ENCODE data around the gene RAB7B. TPM values are rescaled to one million over a fixed set of nuclear protein-coding genes. Genes with fewer than 3 reads are reported as not detected.

The RAB7B gene
- total RNA-seq, 1 donor from 2014 or later = not detected

DNA sequence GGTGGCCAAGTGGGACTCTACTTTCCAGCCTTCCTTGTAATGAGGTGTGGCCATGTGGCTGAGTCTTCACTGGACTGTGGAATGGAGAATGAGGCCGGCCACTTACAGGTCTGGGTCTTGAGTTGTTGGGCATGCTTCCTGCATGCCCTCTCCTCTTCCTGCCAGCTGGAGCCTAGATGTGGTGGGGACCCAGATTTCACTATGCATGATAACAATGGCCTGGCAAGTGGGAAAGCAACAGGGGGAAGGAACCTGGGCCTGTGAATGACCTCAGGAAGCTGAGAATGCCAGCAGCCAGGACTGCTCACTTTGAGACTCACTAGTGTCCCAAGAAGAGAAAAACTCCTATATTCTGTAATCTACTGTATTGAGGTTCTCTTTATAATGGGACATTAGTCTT lies 51.4 kb downstream of the RAB7B start:
- Mint-ChIP-seq H3K27ac (no peak overlapping the region), H3K27me3 (peaks cover 21% of the 10 kb centered on the region), H3K36me3 (ENCODE audit: insufficient read depth) (no peaks in the 10 kb centered on the region), H3K4me3 (ENCODE audit: low read depth) (no peak overlapping the region), H3K9me3 (ENCODE audit: low read depth) (no peaks in the 10 kb centered on the region), H3K4me1 (ENCODE audit: low read depth) (peaks cover 5% of the 10 kb centered on the region)
- DNase-seq (ENCODE audit: low spot score, unreplicated experiment) = no peak
- TF ChIP-seq, protein P1, sequence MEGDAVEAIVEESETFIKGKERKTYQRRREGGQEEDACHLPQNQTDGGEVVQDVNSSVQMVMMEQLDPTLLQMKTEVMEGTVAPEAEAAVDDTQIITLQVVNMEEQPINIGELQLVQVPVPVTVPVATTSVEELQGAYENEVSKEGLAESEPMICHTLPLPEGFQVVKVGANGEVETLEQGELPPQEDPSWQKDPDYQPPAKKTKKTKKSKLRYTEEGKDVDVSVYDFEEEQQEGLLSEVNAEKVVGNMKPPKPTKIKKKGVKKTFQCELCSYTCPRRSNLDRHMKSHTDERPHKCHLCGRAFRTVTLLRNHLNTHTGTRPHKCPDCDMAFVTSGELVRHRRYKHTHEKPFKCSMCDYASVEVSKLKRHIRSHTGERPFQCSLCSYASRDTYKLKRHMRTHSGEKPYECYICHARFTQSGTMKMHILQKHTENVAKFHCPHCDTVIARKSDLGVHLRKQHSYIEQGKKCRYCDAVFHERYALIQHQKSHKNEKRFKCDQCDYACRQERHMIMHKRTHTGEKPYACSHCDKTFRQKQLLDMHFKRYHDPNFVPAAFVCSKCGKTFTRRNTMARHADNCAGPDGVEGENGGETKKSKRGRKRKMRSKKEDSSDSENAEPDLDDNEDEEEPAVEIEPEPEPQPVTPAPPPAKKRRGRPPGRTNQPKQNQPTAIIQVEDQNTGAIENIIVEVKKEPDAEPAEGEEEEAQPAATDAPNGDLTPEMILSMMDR (IDR thresholded peaks at IDR 0.05; ENCODE audit: unreplicated experiment) = no peak

DNA sequence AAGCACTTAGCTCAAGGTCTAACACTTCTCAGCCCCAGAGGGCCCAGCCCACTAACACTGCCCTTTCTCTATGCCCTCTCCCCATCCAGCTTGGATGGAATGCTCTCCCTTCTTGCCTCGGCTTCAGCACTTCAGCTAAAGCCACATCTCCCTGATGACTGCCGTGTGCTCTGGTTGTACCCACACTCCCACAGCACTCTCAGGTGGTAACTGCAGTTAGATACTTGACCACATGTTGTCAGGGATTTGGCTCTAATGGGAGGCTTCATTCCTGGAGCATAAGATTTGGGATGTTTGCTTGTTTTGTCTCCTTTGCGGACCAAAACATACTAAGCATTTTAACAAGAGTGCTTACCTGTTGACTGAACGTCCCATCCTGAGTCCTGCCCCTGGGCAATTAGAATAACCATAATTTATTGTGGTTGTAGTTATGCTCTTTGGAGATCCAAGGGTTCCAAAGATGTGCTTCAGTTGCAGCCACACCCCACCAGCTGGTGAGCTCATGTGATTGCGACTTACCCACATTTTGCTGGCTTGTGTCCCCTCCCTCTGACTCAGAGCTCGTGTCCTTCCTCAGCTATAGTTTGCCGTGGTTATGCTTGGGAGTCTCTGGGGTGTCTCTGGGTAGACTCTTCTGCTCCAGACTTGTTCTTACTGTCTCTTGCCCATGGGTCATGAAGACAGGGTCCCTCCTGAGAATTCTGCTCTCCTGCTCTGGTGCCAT lies 52.2 kb downstream of the RAB7B start:
- TF ChIP-seq, protein P1 (IDR thresholded peaks at IDR 0.05; ENCODE audit: unreplicated experiment) = no peak
- Mint-ChIP-seq H3K9me3 (ENCODE audit: low read depth) (no peaks in the 10 kb centered on the region), H3K4me3 (ENCODE audit: low read depth) (no peak overlapping the region), H3K27ac (no peak overlapping the region), H3K4me1 (ENCODE audit: low read depth) (peaks cover 5% of the 10 kb centered on the region), H3K27me3 (peaks cover 24% of the 10 kb centered on the region), H3K36me3 (ENCODE audit: insufficient read depth) (no peaks in the 10 kb centered on the region)
- DNase-seq (ENCODE audit: low spot score, unreplicated experiment) = no peak

DNA sequence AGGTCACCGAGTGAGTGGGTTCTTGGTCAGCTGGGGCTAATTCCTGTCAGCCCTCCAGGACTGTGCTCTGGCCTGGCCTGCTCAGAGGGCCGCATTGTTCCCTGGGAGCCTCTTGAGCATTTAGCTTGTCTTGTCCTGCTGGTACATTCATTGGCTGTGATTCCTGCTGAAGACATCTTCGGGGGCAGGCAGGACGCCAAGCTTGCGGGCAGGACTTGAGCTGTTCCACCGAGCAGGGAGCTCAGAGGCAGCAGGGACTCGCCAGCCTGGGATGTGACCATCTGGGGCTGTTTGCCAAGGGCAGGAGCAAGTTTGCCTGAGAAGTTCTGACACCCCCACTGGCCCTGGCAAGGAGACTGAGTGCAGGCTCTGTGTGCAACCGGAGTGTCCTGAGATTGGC lies 52.9 kb downstream of the RAB7B start:
- no peaks in the 10 kb centered on the region for H3K36me3 Mint-ChIP-seq (ENCODE audit: insufficient read depth)
- no peak for DNase-seq (ENCODE audit: low spot score, unreplicated experiment)
- no peaks in the 10 kb centered on the region for H3K9me3 Mint-ChIP-seq (ENCODE audit: low read depth)
- TF ChIP-seq, protein P1 (IDR thresholded peaks at IDR 0.05; ENCODE audit: unreplicated experiment) = no peak
- peaks cover 25% of the 10 kb centered on the region for H3K27me3 Mint-ChIP-seq
- H3K27ac Mint-ChIP-seq = no peak overlapping the region
- peaks cover 5% of the 10 kb centered on the region for H3K4me1 Mint-ChIP-seq (ENCODE audit: low read depth)
- no peak overlapping the region for H3K4me3 Mint-ChIP-seq (ENCODE audit: low read depth)

DNA sequence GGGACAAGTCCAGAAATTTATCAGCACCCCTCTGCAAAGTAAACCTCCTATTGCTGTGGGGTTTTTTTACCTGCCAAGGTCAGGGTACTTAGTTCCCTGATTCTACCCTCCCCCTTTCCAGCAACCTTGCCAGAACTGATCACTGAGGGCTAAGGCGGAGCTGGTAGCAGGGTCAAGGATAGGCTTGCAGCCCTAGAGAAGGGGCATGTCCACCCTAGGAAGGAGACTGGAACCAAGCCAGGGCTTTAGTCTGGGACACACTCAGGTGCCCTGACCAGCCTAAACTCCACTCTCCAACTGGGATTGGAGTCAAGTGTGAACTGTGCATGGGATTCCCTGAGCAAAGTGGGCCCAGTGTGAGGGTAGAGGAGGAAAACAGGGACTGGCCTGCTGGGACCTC lies 53.4 kb downstream of the RAB7B start:
- no peak for DNase-seq (ENCODE audit: low spot score, unreplicated experiment)
- Mint-ChIP-seq H3K4me1 (ENCODE audit: low read depth) (peaks cover 6% of the 10 kb centered on the region), H3K9me3 (ENCODE audit: low read depth) (no peaks in the 10 kb centered on the region), H3K36me3 (ENCODE audit: insufficient read depth) (no peaks in the 10 kb centered on the region), H3K4me3 (ENCODE audit: low read depth) (no peak overlapping the region), H3K27me3 (peaks cover 23% of the 10 kb centered on the region), H3K27ac (no peak overlapping the region)
- TF ChIP-seq, protein P1 (IDR thresholded peaks at IDR 0.05; ENCODE audit: unreplicated experiment) = no peak

DNA sequence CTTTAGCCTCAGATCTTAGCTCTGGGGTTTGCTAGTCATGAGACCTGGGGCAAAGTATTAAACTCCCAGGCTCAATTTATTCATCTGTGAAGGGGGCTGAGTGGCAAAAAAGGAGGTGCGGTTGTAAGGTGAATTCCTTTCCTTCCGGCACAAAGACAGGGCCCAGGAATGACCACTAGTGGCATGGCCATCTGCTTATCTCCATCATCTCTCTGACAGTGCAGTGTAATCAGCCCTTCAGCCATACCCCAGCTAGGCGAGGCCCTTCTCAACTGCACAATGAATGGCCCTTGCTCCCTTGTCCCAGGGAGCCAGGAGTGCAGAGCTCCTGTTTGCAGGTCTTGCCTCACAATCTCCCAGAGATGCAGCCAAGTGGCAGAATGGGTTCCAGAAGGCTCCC lies 54.3 kb downstream of the RAB7B start:
- H3K4me1 Mint-ChIP-seq (ENCODE audit: low read depth) = peaks cover 8% of the 10 kb centered on the region
- no peak overlapping the region for H3K4me3 Mint-ChIP-seq (ENCODE audit: low read depth)
- H3K9me3 Mint-ChIP-seq (ENCODE audit: low read depth) = no peaks in the 10 kb centered on the region
- TF ChIP-seq, protein P1 (IDR thresholded peaks at IDR 0.05; ENCODE audit: unreplicated experiment) = no peak
- H3K27ac Mint-ChIP-seq = no peak overlapping the region
- DNase-seq (ENCODE audit: low spot score, unreplicated experiment) = no peak
- peaks cover 23% of the 10 kb centered on the region for H3K27me3 Mint-ChIP-seq
- no peaks in the 10 kb centered on the region for H3K36me3 Mint-ChIP-seq (ENCODE audit: insufficient read depth)

Data from progenitor cell of endocrine pancreas (in vitro differentiated cells).